Measurements from ENCODE around the gene SKOR2. TPM values are rescaled to one million over a fixed set of nuclear protein-coding genes. Genes with fewer than 3 reads are reported as not detected.

Gene SKOR2
- total and polyA plus RNA-seq, 2 donors (not counting 1 experiment from before 2014, with no cell fraction given): not detected

GRCh38 chr18:47206945-47207637 lies 44.4 kb downstream of the SKOR2 start:
- Histone ChIP-seq H3K27me3 (ENCODE audit: control insufficient read depth, insufficient read depth, low read length) (no peaks in the 10 kb centered on the region), H3K79me2 (ENCODE audit: control insufficient read depth, insufficient read depth, low read length) (no peaks in the 10 kb centered on the region), H3K36me3 (ENCODE audit: control insufficient read depth, insufficient read depth, low read length) (no peaks in the 10 kb centered on the region), H3K4me3 (replicated peaks in 1 of 4; ENCODE audit: control extremely low read depth in 1 of 4, insufficient read depth in 1 of 4, low read depth in 3 of 4, low read length in 4 of 4) (no peak overlapping the region), H3K27ac (ENCODE audit: insufficient read depth, low read length) (no peak overlapping the region), H3K4me2 (ENCODE audit: extremely low read depth, insufficient read depth, low read length) (no peak overlapping the region), H3K9me3 (ENCODE audit: control insufficient read depth, insufficient read depth, low read depth, low read length) (no peaks in the 10 kb centered on the region), H4K20me1 (ENCODE audit: control insufficient read depth, extremely low read depth, insufficient read depth, low read length) (no peaks in the 10 kb centered on the region), H3K9ac (ENCODE audit: insufficient read depth, low read length) (no peak overlapping the region), H3K4me1 (ENCODE audit: control insufficient read depth, extremely low read depth, insufficient read depth, low read length) (no peaks in the 10 kb centered on the region), H2AFZ (ENCODE audit: low read length) (no peak overlapping the region)
- DNase-seq (ENCODE audit: low read depth in 2 of 2): peak in 1 of 2 donors; percentile 15
- TF ChIP-seq CTCF (conservative IDR thresholded peaks at IDR 0.05 in 1 of 2, IDR thresholded peaks at IDR 0.05 in 1 of 2; ENCODE audit: low read depth in 1 of 2, low read length in 2 of 2) (no peak), EZH2 (IDR thresholded peaks at IDR 0.05; ENCODE audit: low read length, missing control alignments) (no peak)

- no peak overlapping the region for H3K4me3 ChIP-seq (replicated peaks in 1 of 4; ENCODE audit: control extremely low read depth in 1 of 4, insufficient read depth in 1 of 4, low read depth in 3 of 4, low read length in 4 of 4)
Observed at GRCh38 chr18:47204908-47205522, 46.4 kb downstream of the SKOR2 start.

More at GRCh38 chr18:47204908-47205522, 46.4 kb downstream of the SKOR2 start:
- H3K27me3 ChIP-seq (ENCODE audit: control insufficient read depth, insufficient read depth, low read length): no peaks in the 10 kb centered on the region
- H2AFZ ChIP-seq (ENCODE audit: low read length): no peak overlapping the region
- TF ChIP-seq EZH2 (IDR thresholded peaks at IDR 0.05; ENCODE audit: low read length, missing control alignments) (no peak), CTCF (conservative IDR thresholded peaks at IDR 0.05 in 1 of 2, IDR thresholded peaks at IDR 0.05 in 1 of 2; ENCODE audit: low read depth in 1 of 2, low read length in 2 of 2) (peak; percentile 88 to 89)
- no peaks in the 10 kb centered on the region for H4K20me1 ChIP-seq (ENCODE audit: control insufficient read depth, extremely low read depth, insufficient read depth, low read length)
- H3K4me2 ChIP-seq (ENCODE audit: extremely low read depth, insufficient read depth, low read length): no peak overlapping the region
- H3K9ac ChIP-seq (ENCODE audit: insufficient read depth, low read length): no peak overlapping the region
- DNase-seq (ENCODE audit: low read depth in 2 of 2): peak; percentile 11 to 40
- no peaks in the 10 kb centered on the region for H3K9me3 ChIP-seq (ENCODE audit: control insufficient read depth, insufficient read depth, low read depth, low read length)
- no peaks in the 10 kb centered on the region for H3K4me1 ChIP-seq (ENCODE audit: control insufficient read depth, extremely low read depth, insufficient read depth, low read length)
- H3K79me2 ChIP-seq (ENCODE audit: control insufficient read depth, insufficient read depth, low read length): no peaks in the 10 kb centered on the region
- H3K27ac ChIP-seq (ENCODE audit: insufficient read depth, low read length): no peak overlapping the region
- no peaks in the 10 kb centered on the region for H3K36me3 ChIP-seq (ENCODE audit: control insufficient read depth, insufficient read depth, low read length)

Data from fibroblast of lung (primary cell).